ENCODE results near the gene EPHA8.

- TF ChIP-seq, protein P1, sequence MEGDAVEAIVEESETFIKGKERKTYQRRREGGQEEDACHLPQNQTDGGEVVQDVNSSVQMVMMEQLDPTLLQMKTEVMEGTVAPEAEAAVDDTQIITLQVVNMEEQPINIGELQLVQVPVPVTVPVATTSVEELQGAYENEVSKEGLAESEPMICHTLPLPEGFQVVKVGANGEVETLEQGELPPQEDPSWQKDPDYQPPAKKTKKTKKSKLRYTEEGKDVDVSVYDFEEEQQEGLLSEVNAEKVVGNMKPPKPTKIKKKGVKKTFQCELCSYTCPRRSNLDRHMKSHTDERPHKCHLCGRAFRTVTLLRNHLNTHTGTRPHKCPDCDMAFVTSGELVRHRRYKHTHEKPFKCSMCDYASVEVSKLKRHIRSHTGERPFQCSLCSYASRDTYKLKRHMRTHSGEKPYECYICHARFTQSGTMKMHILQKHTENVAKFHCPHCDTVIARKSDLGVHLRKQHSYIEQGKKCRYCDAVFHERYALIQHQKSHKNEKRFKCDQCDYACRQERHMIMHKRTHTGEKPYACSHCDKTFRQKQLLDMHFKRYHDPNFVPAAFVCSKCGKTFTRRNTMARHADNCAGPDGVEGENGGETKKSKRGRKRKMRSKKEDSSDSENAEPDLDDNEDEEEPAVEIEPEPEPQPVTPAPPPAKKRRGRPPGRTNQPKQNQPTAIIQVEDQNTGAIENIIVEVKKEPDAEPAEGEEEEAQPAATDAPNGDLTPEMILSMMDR (IDR thresholded peaks at IDR 0.05), result no peak
- TF ChIP-seq POLR2A (IDR thresholded peaks at IDR 0.05), result no peak
Observed at GRCh38 chr1:22645931-22646330, 82.6 kb downstream of the EPHA8 start.

Data from lower leg skin (tissue), 3 donors.